Measurements from ENCODE around the gene CUL2. TPM values are rescaled to one million over a fixed set of nuclear protein-coding genes. Genes with fewer than 3 reads are reported as not detected.
"Not testable (repeated sequence)": the region's sequence is repeated elsewhere in the genome, so short reads cannot be mapped to it uniquely, and the experiment has no call there.

Gene CUL2
- total RNA-seq, 2 donors from 2014 or later: 29.1 to 31.1 TPM

GRCh38 chr10:34995925-34996324 lies 94.2 kb downstream of the CUL2 start:
- intact Hi-C loops (cut with DNase I): no loop called here
- DNase-seq (ENCODE audit: low spot score): no peak

GRCh38 chr10:34994565-34995142 lies 95.5 kb downstream of the CUL2 start:
- intact Hi-C loops (cut with DNase I): no loop called here
- DNase-seq (ENCODE audit: low spot score): no peak

- DNase-seq (ENCODE audit: low spot score): no peak
- intact Hi-C loops (cut with DNase I): no loop called here
These were observed 96.4 kb downstream of the CUL2 start for GRCh38 chr10:34993782-34994181.

- DNase-seq (ENCODE audit: low spot score); intact Hi-C loops (cut with DNase I): not testable (repeated sequence)
These were observed 99.0 kb downstream of the CUL2 start for GRCh38 chr10:34991117-34991516.

GRCh38 chr10:34988397-34989067 lies 101.6 kb downstream of the CUL2 start:
- no peak for DNase-seq (ENCODE audit: low spot score)
- intact Hi-C loops (cut with DNase I): no loop called here

GRCh38 chr10:34985823-34986222 lies 104.3 kb downstream of the CUL2 start:
- no peak for DNase-seq (ENCODE audit: low spot score)
- intact Hi-C loops (cut with DNase I): no loop called here

- intact Hi-C loops (cut with DNase I): no loop called here
- no peak for DNase-seq (ENCODE audit: low spot score)
These were observed 105.0 kb downstream of the CUL2 start for GRCh38 chr10:34985146-34985545.

GRCh38 chr10:34981844-34982243 lies 108.3 kb downstream of the CUL2 start:
- intact Hi-C loops (cut with DNase I): no loop called here
- DNase-seq (ENCODE audit: low spot score): no peak

- no peak for DNase-seq (ENCODE audit: low spot score)
- intact Hi-C loops (cut with DNase I): no loop called here
These were observed 110.2 kb downstream of the CUL2 start for GRCh38 chr10:34979938-34980337.

- intact Hi-C loops (cut with DNase I): no loop called here
- DNase-seq (ENCODE audit: low spot score): no peak
These were observed 112.1 kb downstream of the CUL2 start for GRCh38 chr10:34978080-34978479.

GRCh38 chr10:34976380-34976910 lies 113.7 kb downstream of the CUL2 start:
- DNase-seq (ENCODE audit: low spot score); intact Hi-C loops (cut with DNase I): not testable (repeated sequence)

- DNase-seq (ENCODE audit: low spot score); intact Hi-C loops (cut with DNase I): not testable (repeated sequence)
These were observed 115.6 kb downstream of the CUL2 start for GRCh38 chr10:34974364-34975065.

- intact Hi-C loops (cut with DNase I); DNase-seq (ENCODE audit: low spot score): not testable (repeated sequence)
These were observed 116.4 kb downstream of the CUL2 start for GRCh38 chr10:34973757-34974156.

GRCh38 chr10:34973121-34973520 lies 117.0 kb downstream of the CUL2 start:
- DNase-seq (ENCODE audit: low spot score); intact Hi-C loops (cut with DNase I): not testable (repeated sequence)

GRCh38 chr10:34972591-34972990 lies 117.5 kb downstream of the CUL2 start:
- DNase-seq (ENCODE audit: low spot score); intact Hi-C loops (cut with DNase I): not testable (repeated sequence)

GRCh38 chr10:34971606-34972334 lies 118.4 kb downstream of the CUL2 start:
- intact Hi-C loops (cut with DNase I); DNase-seq (ENCODE audit: low spot score): not testable (repeated sequence)

GRCh38 chr10:34969171-34969570 lies 121.0 kb downstream of the CUL2 start:
- intact Hi-C loops (cut with DNase I): no loop called here
- no peak for DNase-seq (ENCODE audit: low spot score)

GRCh38 chr10:34967335-34967880 lies 122.7 kb downstream of the CUL2 start:
- peak; percentile 86 for DNase-seq (ENCODE audit: low spot score)
- intact Hi-C loops (cut with DNase I): no loop called here

GRCh38 chr10:34966451-34966850 lies 123.7 kb downstream of the CUL2 start:
- DNase-seq (ENCODE audit: low spot score): no peak
- intact Hi-C loops (cut with DNase I): no loop called here

Data from posterior vena cava (tissue), 2 donors.